ENCODE measurements around the gene UNC5CL.

DNA sequence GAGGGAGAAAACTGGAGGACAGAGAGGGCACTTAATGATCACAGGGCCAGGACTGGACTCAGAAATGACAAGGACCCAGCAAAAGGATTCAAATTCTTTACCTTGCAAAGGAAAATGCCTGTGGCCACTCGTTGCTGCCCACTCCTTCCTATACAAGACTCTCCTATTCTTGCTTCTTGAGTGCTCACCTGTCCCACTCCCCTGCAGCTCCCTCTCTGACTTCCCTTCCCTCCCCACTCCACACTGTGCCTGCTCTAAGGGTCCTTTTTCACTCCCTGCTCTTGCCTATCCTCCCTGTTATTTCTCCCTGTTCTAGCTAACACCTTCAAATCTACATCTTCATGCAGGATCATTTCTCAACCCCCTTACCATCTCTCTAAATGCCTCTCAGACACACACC, 56.1 kb downstream of the UNC5CL start:
- TF ChIP-seq, protein P1, sequence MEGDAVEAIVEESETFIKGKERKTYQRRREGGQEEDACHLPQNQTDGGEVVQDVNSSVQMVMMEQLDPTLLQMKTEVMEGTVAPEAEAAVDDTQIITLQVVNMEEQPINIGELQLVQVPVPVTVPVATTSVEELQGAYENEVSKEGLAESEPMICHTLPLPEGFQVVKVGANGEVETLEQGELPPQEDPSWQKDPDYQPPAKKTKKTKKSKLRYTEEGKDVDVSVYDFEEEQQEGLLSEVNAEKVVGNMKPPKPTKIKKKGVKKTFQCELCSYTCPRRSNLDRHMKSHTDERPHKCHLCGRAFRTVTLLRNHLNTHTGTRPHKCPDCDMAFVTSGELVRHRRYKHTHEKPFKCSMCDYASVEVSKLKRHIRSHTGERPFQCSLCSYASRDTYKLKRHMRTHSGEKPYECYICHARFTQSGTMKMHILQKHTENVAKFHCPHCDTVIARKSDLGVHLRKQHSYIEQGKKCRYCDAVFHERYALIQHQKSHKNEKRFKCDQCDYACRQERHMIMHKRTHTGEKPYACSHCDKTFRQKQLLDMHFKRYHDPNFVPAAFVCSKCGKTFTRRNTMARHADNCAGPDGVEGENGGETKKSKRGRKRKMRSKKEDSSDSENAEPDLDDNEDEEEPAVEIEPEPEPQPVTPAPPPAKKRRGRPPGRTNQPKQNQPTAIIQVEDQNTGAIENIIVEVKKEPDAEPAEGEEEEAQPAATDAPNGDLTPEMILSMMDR (optimal IDR thresholded peaks at IDR 0.05 in 1 of 3, IDR thresholded peaks at IDR 0.05 in 1 of 3, conservative IDR thresholded peaks at IDR 0.05 in 1 of 3; ENCODE audit: extremely low read depth in 1 of 3, insufficient read depth in 2 of 3, low read length in 3 of 3), result no peak
- TF ChIP-seq EZH2 (IDR thresholded peaks at IDR 0.05; ENCODE audit: low read length), result no peak

Measured in keratinocyte (primary cell).